ENCODE results near the gene PRR27.

Gene PRR27

DNA sequence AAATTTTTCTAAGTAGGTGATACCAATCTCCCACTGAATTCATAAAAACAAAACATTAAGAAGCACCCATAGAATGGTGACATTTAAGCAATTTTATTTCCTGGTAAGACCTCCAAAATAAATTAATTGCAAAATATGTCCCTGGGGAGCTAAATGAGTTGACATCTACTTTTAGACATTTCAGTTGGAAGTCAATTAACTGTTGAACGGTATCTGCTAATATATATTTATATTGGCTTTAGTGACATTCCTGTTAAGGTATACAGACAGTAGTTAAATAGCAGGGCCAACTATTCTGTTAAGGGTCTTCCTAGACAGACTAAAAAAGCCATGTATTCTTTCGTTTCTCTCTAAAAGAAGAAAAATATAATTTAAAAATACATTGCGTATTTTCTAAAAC lies at the start of gene PRR27:
Gene PRR27, plus strand, starts transcription at position 301 of the 400 bp plus-strand sequence. CDS start 139 bp downstream, outside the sequence.
- no peak for DNase-seq

DNA sequence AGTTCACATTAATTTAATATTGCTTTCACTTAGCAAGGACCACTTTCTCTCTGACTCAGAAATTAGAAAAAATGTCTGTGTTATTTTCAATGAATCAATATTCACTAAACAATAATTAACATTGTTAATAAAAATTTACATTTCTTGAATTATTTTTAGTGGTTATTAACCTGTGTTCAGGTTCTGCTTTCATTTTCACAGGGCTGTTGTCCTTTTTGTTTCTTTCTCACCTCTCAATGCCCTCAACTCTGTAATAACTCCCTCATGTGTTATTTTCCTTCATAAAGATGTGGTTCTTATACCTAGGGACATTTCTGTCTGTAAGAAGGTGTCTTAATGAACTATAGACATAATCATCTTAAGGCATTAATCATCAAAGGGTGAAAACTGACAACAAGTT lies 43.1 kb upstream of the PRR27 start:
- DNase-seq: no peak

DNA sequence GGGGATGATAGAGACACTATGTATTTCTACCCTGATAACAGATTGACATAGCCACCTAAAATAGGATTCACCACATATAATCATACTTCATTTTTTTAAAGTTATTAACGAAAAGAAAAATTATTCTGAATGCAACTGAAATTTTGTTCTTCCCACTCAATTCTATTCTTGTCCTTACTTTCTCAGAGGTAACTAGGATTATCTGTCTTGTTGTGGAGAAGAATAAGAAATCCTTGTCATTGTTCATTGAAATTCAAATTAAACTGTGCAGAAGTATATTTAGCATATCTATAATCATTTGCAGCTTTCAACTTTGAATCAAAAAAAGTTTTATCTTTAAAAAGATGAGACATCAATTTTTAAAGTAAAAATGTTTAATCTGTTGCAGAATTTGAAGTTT lies 40.4 kb upstream of the PRR27 start:
- DNase-seq: no peak

DNA sequence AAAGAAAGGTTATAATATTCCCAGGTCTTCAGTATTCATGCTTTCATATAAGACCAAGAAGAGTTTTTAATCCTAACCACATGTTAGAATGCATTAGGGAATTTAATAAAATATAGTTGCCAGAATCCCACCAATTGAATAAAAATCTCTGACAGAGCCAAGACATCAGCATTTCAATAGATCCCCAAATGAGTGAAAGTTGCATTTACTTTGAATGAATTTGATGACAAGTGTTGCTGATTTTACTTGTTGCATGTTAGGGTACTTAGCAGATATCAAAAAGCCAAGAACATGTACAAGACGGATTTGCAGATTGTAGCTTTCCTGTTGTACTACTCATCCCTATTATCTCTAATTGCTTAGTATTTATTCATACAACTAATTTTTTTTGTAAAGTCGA lies 39.9 kb upstream of the PRR27 start:
- no peak for DNase-seq

DNA sequence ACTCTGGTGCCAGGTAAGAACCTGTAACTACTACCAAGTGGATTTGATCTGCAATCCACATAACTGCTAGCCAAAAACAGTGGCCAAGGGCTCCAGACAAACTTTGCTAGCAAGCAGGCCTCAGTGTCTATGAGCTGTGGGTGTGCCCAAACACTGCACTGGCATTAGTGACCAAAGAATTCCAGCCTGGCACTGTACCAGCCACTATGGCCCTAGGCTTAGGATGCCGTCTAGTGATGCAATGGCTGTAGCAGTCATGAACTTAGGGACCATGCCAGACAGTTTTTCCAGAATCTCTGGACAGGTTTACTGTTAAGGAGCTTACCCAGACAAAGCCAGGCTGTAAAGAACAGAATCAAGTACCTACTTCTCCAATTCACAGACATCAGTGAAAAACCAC lies 33.7 kb upstream of the PRR27 start:
- DNase-seq: no peak

DNA sequence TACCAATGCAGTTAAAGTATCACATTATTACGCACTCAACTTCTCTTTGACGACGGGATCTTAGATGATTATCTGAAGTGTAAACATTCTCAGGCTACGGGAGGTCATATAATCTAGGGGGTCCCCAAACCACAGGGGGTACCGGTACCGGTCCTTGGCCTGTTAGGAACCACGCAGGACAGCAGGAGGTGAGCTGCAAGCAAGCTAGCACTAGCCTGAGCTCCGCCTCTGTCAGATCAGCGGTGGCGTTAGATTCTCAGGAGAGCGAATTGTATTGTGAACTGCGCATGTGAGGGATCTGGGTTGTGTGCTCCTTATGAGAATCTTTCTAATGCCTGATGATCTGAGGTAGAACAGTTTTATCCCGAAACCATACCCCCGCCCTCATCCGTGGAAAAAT lies 20.6 kb upstream of the PRR27 start:
- DNase-seq: no peak

DNA sequence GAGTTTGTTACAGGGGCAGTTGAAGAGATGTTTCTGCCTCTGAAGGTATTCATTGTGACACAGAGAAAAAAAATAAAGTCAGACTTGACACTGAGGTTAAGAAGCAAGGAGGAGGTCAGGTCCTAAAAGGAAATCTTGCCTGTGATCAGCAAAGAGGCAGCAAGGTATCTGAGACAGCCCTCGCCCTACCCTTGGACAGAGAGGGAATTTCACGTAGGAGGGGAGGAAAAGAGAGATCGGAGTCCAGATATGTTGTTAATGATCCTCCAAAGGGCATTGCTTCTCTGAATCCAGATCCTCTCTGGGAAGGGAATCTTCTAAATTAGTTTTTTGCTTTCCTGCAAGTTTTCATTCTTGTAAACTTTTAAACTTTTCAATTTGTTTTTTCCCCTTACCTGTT lies 15.3 kb upstream of the PRR27 start:
- DNase-seq: no peak

DNA sequence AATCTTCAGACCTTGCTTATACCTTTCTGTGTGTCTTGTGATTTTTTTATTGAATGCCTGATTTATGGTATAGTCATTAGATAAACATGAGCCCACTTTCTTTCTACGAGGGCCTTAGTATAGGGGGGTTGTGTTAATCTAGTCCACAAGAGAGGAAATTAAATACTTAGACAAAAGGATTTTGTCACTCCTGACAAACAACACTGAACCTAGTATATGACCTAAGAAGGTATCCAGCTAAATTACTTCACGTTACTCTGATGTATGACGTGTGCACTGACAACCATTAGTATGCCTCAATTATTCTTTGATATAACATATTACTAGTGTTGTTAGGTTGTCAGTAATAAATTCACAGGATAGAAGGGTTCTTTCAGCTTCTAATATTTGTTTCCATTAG lies 2.8 kb upstream of the PRR27 start:
- no peak for DNase-seq

DNA sequence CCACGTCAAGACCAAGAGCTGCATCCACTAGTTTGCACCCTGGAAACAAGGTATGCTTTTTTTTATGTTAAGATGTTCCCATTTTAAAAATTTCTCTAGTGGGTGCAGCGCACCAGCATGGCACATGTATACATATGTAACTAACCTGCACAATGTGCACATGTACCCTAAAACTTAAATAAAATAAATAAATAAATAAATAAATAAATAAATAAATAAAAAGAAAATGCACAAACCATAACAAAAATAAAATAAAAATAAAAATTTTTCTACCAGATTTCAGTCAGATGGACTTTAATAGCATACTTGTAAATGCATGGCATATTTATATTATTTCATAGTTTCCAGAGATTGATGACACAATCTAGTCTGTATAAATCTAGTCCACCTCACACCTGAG lies 1.9 kb upstream of the PRR27 start:
- no peak for DNase-seq

DNA sequence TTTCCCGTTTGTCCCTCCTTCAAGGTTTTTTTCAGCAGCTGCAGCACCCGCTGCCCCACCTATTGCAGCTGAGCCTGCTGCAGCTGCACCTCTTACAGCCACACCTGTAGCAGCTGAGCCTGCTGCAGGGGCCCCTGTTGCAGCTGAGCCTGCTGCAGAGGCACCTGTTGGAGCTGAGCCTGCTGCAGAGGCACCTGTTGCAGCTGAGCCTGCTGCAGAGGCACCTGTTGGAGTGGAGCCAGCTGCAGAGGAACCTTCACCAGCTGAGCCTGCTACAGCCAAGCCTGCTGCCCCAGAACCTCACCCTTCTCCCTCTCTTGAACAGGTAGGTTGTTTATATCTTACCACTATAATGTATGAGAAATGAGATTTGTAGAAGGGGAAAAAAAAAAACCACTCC lies 4.5 kb downstream of the PRR27 start:
- no peak for DNase-seq

DNA sequence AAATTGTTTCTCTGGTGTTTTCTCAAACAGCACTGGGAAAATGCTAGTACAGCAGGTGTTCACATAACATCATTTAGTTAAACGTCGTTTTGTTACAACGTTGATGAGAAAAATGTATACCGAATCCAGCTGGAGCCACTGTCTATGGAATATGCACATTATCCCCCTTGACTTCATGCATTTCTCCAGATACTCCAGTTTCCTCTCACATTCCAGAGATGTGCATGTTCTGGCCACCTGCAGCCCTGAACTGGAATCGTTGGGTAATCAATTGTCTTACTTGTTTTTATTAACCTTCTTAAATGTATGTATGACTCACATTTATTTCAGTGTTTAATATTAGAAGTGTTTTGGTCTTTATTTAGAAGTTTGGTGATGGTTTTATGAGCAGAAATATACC lies 23.1 kb downstream of the PRR27 start:
- no peak for DNase-seq

DNA sequence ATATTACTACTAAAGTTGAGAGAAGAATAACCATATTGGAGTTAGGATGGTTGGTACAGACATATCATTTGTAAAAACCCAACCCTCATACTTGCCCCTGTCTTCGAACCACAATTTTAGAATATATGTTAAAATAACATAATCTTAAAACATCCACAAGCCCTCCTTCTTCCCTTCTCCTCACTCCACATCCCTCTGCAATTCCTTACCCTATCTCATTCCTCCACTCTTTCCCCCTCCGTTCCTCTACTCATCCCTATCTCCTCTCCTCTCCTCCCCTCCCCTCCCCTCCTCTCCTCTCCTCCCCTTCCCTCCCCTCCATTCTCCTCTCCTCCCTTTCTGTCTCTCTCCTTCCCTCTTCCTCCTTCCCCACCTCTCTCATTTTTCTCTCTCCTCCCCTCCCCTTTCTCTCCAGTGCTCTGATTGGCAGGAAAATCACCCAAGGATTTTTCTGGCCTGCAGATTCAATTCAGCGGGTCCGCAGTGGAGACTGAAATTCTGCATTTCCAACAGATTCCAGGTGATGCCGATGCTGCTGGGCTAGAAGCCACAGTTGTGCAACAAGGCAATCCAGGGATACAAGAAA lies 24.1 kb downstream of the PRR27 start:
- DNase-seq: no peak

DNA sequence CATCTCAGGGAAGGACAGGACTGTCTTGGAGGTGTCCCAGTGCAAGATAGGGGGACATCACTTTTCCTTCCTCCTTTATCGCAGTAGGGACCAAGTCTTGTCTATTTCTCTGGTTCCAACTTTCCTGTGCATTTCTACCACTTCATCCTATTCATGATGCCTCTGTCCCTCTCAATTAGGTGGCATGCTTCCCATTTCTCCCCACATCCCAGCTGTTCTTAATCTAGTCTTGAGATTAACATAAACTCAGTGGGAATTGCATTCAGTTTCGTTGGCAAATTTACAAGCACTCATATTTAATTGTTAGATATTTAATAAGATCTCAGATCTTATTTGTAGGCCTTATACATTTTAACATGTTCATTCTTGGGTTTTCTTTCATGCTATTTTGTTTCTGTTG lies 25.8 kb downstream of the PRR27 start:
- no peak for DNase-seq

DNA sequence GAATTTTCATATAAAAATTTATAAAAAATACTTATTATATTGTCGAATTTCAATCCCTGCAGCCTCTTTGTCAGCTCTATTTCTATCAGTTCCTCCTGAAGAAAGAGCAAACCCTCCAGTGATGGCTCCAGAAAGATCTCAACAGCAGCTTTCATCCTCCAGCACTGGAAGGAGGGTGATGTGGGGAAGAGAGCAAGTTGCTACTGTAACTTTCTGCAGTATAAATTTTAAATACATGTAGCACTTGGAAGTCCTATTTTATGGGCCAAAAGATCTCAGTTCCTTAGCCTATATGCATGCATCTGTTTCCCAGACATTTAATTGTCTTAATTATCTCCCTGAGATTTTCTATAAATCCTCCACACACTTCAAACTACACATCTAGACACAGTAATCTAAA lies 27.8 kb downstream of the PRR27 start:
- no peak for DNase-seq

DNA sequence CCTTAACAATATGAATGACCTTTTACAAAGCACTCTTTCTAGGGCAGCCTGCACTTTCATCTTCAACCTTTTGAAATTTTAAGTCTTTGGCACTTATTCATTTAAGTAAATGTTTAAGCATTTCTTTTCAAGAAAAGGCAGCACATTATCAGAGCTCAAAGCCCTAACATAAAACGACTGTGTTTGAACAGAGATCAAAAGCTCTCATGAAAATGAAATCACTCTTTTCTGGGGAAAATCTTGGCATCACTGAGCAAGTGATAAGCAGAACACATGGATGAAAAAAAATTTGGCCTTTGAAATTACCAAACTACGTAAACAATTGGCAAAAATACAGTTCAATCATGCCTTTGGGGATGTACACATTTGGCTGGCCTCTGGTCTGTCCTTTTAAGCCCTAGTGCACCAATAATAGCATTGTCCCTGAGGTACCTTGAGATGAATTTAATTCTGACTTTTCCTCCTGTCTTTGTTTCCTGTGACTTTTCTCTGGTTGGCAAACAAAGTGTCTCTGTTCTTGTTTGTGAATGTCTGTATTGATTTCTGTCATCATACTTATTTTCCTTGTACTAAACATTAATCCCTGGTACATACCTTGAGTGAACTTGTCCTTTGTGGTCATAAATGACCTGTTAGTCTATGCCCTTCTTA lies 28.6 kb downstream of the PRR27 start:
- no peak for DNase-seq

DNA sequence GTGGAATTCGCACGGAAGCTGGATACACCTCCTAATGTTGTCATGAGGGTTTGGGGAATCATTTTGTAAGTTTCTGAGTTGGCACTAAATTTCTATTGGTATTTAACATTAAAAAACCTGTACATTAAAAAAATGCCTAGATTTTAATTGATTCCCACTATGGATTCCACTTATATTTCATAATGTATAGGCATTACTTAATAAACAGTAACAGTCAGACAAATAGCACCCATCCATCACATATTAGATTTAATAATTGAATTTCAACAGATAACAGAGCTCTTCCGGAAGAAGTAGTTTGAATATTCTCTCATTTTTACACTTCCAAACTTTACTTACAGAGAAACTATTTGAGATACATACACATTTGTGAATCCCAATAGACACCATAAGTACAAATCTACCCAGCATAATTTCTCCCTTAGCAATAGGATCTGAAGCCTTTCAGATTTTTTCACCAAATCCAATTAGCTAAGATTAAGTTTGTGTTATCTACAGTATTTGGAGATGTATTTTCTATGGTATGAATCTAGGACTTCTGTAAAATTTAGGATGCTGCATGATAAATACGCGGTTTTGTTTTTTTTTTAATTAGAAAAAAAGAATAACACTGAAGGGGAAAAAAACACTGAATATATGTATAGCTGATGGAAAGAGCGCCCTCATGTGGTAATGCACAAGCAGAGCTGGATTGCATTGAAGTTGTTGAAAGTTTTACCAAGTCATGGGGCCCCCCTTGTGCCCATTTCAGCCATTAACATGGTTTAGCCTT lies 29.3 kb downstream of the PRR27 start:
- peak; percentile 81 for DNase-seq

DNA sequence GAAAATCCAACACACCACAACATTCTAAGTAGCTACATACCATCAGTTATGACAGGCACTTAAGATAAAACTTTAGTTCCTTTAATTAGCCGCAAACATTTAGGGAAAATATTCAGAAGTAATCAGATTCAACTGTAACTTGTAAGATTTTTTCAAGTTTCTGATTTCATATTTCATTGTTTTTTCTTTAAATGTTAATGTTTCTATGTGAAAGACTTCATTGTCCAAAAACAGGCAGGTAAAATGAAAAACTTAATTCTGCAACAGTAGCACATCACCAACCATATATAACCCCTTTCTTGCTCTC lies 29.9 kb downstream of the PRR27 start:
- DNase-seq: no peak

DNA sequence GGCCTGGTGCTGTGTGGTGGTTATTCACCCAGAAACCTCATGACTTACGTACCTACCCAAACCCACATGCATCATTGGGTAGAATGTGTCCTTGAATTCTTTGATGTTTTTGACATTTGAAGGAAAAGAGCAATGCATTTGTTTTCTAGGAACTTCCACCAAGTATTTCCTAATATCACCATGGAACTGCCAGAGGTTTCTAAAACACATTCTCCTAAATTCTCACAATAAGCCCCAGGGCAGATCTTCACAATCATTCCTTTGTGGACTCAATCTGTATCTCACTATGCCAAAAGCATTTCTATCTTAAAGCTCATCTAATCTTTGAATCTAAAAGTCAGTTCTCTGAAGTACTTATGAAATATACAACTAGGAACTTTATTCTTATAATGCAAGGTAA lies 33.2 kb downstream of the PRR27 start:
- no peak for DNase-seq

DNA sequence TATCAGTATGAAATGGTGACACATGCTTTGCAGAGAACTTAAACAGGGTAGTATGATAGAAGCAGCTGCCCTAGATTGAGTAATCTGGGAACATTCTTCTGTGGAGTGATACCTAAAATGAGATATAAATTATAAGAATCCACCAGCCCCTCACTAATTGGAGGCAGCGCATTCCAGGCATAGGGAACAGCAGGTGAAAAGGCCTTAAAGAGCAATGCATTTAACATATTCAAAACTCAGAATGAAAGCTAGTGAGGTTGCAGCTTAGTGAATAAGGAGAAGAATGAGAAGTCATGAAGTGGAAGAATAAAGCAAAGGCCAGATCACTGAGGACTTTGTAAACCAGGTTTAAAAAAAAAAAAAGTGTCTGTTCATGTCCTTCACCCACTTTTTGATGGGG lies 36.5 kb downstream of the PRR27 start:
- no peak for DNase-seq

DNA sequence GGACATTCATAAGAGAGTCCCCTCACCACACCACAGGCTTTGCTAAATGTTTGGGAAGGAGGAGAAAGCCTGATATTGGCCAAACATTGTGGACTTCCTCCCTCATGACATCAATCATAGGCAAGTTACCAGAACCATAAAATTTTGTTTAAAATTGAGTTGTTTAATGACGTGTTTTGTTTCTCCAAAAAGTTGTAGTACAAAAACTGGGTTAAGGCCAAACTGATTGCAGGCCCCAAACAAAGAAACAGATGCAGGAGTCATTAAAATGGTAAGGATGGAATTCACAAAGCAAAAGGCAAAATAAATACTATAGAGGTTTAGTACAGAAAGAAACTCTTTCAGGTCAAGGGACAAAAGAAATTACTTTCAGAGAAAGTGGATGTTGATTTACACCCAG lies 37.6 kb downstream of the PRR27 start:
- no peak for DNase-seq

DNA sequence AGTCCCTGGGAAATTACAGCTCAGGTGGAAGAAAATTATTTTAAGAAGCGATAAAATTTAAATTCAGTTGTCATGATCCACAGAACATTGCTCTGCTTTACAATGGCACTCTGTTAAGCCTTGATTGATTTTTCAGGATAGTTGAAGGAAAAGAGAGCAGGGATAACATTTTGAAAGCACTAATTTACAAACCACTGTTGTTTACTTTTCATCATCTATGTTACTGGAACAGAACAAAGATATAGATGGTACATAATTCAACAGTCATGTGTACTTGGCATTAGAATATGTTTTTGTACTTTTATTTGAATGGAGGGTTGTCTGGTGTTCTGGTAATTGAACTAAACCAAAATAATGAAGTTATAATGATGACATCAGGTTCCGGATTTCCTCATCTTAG lies 38.9 kb downstream of the PRR27 start:
- no peak for DNase-seq

DNA sequence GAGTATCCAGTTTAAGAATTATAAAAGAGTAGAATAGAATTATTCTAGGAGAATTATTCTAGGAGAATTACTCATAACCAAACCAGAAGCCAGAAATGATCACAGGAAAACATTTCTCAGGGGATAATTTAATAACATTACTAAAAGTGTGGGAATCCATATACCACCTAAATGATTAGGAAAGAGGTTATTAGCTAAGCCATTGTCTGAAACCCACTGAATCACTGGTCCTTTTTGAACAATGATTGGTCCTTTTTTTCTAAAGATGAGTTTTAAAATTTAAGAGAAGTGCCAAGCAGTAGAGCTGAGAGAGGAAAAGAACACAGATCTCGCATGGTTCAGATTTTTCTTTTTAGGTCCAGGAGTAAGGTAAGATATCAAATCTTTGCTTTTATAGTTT lies 41.4 kb downstream of the PRR27 start, which contains the start of gene ODAM:
Gene ODAM, plus strand, starts transcription at position 301 of the 400 bp plus-strand sequence. CDS start 819 bp downstream, outside the sequence.
- no peak for DNase-seq

DNA sequence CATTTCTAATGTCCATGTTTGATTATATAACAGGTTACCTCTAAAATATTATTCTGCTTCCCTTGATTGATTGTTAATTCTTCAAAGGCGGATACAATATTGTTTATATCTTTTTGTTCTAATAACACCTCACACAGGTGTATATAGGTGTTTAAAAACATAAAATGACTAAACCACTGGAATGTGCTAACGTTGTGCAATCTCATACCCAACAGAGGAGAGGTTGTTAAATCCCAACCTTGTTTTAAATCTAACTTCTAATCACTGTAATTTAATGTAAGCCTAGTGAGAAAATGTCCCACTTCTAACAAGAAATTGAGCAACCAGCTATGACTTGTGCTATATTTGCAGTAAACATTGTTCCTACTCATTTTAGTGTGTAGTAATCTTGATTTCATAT lies 42.8 kb downstream of the PRR27 start:
- no peak for DNase-seq

DNA sequence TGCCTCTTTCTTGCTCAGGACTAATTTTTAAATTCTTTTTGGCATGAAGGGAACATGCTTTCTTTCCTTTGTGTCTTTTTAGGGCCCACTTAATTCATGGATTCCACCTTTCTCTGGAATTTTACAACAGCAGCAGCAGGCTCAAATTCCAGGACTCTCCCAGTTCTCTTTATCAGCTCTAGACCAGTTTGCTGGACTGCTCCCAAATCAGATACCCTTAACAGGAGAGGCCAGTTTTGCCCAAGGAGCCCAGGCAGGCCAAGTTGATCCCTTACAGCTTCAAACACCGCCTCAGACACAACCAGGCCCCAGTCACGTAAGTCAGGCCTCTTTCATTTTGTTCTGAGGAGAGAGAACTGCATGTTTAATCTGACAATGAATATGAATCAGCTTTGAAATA lies 43.8 kb downstream of the PRR27 start:
- DNase-seq: no peak

DNA sequence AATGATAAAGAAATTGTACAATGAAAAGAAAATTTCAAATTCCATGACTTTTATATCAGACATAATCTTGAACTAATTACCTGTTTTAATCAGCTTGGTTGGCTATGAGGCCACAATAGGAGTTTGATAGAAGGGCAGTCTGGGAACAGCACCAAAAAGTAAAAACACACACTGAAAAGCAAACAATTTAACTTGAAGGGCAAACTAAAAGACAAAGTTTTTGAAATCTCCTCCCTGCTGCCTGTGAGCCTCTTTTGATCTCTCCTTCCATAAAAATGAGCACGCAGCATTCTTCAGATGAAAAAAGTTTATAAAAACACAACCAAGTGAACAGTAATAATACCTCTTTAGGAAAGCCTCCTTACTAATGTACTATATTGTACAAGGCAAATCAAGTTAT lies 49.6 kb downstream of the PRR27 start:
- no peak for DNase-seq

All from hematopoietic multipotent progenitor cell treated with erythropoietin and hydrocortisone succinate and interleukin-3 and kit ligand, for 4 days (in vitro differentiated cells).